ENCODE measurements around the gene LKAAEAR1.
"Not testable (repeated sequence)": the region's sequence is repeated elsewhere in the genome, so short reads cannot be mapped to it uniquely, and the experiment has no call there.

The LKAAEAR1 gene

GRCh38 chr20:64096535-64096934 lies 12.3 kb upstream of the LKAAEAR1 start:
- no peak for DNase-seq

GRCh38 chr20:64095927-64096326 lies 11.7 kb upstream of the LKAAEAR1 start:
- DNase-seq, result no peak

DNA sequence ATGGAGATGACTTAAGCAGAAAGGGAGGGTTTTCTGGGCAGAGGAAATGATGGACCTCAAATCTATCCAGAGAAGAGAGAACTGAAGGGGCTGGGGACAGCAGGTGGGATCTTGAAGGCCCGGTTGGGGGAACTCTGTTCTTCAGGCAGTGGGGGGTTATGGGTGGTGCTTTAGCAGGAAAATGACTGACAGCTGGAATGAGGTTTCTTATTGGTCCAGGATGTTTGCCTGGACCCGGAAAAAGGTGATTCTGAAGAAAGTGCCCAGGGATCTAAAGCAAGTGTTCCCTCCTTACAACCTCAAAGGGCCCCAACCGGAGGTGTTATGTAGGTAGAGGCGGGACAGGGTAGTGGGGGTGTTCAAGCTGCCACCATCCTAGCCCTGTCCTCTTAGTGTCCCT lies 11.3 kb upstream of the LKAAEAR1 start:
- DNase-seq, result no peak

DNA sequence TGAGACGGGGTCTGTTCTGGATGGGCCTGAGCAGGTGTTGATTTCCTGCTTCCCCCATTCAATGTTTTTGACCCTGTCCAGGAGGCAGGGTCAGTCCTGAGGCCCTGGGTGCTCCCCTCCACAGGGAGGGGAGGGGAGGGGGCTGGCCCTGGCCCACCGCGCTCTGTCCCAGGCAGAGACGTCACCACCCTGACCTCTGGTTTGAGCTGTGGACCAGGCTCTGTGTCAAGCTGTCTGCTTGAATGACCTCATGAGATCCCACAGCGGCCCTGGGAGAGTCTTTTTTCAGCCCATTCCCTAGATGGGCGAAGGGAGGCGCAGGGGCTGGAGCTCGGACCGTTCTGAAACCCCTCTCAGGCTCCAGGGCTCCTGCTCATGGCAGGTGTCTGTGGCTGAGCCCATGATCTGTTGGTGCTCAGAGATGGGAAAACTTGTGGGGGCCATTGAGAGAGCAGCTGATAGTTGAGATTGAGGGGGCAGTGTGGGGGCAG lies 8.9 kb upstream of the LKAAEAR1 start:
- DNase-seq, result no peak

DNA sequence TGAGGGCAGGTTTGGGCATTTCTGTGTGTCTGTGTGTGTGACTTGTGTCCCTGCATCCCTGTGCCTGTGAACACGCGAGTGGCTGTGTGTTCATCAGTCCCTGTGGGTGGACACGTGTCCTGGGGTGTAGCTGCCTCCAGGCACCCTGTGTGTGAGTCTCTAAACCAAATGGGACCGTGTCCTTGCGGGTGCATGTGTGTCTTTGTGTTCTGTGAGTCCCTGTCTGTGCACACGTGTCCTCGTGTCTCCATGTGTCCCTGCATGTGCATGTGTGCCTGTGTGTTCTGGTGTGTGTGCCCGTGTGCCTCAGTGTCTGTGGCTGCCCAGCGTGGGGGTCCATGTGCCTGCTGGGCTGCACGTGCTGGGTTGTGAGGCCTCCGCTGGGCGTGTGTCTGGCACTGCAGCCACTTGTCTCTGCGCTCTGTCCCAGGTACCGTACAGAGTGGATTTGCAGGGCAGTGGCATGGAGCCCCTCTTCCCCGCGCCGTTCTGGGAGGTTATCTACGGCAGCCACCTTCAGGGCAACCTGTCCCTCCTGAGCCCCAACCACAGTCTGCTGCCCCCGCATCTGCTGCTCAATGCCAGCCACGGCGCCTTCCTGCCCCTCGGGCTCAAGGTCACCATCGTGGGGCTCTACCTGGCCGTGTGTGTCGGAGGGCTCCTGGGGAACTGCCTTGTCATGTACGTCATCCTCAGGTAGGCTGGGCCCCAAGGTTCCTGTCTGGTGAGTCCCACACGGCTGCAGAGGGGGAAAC lies 8.2 kb upstream of the LKAAEAR1 start:
- DNase-seq, result no peak

GRCh38 chr20:64091770-64092169 lies 7.6 kb upstream of the LKAAEAR1 start:
- no peak for DNase-seq

DNA sequence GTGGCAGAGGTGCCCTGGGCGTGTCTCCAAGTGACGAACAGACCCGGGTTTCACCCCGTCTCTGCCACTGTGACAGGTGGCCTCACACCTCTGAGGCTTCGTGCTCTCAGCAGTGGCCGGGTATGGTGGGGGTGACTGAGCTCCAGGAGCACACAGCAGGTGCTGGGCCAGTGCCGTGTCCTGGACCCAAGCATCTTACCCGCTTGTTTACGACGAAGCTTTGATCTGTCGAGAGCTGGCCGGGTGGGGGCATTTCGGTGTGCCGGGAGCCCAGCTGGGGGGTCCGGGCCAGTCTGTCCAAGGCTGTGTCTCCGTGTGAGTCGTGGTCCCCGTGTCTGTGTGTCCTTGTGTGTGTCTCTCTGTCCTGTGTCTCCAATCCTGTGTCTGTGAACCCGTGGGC lies 7.1 kb upstream of the LKAAEAR1 start:
- no peak for DNase-seq

DNA sequence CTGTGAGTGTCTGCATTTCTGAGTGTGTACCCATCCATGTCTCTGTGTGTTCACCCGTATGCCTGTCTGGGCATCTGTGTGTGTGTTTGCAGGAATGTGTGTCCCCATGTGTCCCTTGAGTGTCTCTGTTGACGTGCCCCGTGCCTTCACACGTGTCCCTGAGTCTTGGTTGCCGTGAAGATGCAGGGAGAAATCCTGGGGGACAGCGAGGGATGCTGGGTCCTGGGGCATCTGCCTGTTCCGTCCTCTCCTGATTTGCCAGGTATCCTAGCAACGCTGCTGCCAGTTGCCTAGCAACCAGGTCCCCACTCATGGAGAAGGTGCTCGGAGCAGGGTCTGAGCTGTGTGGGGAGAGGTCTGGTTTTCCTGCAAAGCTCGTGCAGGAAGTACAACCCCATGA lies 6.0 kb upstream of the LKAAEAR1 start:
- DNase-seq, result no peak

DNA sequence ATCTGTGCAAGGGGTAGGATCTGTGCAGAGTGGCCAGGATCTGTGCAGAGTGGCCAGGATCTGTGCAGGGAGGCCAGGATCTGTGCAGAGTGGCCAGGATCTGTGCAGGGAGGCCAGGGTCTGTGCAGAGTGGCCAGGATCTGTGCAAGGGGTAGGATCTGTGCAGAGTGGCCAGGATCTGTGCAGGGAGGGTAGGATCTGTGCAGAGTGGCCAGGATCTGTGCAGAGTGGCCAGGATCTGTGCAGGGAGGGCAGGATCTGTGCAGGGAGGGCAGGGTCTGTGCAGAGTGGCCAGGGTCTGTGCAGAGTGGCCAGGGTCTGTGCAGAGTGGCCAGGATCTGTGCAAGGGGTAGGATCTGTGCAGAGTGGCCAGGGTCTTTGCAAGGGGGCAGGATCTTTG lies 4.4 kb upstream of the LKAAEAR1 start:
- not testable (repeated sequence) for DNase-seq

- not testable (repeated sequence) for DNase-seq
These were observed 3.1 kb upstream of the LKAAEAR1 start for GRCh38 chr20:64087226-64087825.

GRCh38 chr20:64086801-64087200 lies 2.6 kb upstream of the LKAAEAR1 start:
- DNase-seq, result no peak

GRCh38 chr20:64084685-64085152 lies 521 bp upstream of the LKAAEAR1 start:
- no peak for DNase-seq

GRCh38 chr20:64083378-64083803 lies 807 bp downstream of the LKAAEAR1 start:
- DNase-seq, result peak; percentile 58

GRCh38 chr20:64082820-64083377 lies 1.3 kb downstream of the LKAAEAR1 start:
- no peak for DNase-seq

DNA sequence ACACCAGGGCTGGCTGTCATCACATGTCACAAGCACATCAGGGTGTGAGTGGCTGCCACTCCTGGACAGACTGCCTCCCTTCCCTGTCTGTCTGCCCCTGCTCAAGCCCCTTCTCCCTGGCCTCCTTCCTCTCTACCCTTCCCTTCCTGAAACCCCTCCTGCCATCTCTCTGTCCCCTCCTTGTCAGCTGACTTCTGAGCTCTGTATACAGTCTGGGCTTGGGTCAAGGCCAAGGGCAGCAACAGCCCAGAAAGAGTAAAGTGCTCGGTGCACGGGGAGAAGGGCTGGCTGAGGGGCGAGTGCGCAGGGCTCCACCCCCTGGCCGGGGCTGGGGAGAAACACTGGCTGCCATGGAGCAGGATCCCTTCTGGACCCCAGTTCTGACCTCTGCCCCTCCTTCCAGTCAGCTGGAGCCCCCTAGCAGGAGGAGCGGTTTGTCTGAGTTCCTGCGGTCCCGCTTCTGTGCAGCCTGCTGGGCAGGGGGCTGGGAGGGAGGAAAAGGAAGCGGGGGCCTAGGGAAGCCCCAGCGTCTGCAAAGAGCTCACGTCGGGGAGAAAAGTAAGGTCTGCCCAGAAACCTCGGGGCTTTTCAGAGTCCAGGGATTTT lies 2.0 kb downstream of the LKAAEAR1 start:
- DNase-seq, result no peak

DNA sequence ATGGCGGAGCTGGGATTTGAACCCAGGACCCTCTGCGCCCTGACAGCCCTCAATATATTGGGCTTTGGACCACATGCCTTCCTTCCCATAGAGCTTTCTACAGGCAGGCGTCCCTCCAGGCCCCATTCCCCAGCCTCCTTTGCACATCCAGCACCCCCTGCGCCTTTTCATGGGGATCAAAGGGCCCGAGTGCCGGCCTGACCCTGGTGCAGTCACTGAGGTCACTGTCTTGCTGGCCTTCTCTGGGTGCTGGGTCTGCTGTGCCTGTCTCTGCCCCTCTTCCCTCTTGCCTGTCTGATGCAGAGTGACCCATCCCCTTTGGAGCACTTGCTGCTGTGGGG lies 2.6 kb downstream of the LKAAEAR1 start:
- DNase-seq, result no peak

- no peak for DNase-seq
These were observed 3.2 kb downstream of the LKAAEAR1 start for GRCh38 chr20:64080813-64081623.

- DNase-seq, result peak; percentile 35
These were observed 4.0 kb downstream of the LKAAEAR1 start, which contains the start of gene OPRL1 for GRCh38 chr20:64080013-64080812. OPRL1 (plus strand) TSS chr20:64080082; CDS start chr20:64092721, 12,639 bp downstream.

- peak; percentile 61 for DNase-seq
These were observed 4.8 kb downstream of the LKAAEAR1 start, which contains the start of gene RGS19 for GRCh38 chr20:64079273-64080012. RGS19 (minus strand) TSS chr20:64079518; CDS start chr20:64076886, 2,632 bp downstream.

DNA sequence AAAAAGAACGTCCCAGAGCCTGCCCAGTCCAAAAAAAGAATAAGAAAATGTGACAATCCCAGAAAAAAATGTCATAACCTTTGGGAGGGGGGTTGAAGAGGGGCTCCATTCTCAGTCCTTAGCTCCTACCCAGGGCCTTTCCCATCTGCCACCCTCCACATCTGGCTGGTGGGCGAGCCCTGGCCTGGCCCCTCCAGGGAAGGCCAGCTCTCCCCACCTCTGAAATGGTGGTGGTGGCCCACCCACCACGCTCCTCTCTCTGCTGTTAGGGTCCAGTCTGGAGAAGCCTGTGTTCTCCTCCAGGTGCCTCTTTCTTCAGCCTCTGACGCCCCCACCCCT lies 5.3 kb downstream of the LKAAEAR1 start:
- DNase-seq, result no peak
